Gastrocnemius medialis (tissue), 4 donors: ENCODE measurements around the gene CENPW.

Source experiments
- POLR2A ChIP-seq, 2 donors: fragments of 450-650 bp; IDR thresholded peaks; one replicate each; pipeline ENCODE4 v1.6.1; 2017; ENCODE audit warnings: antibody characterized with exemption in 2 of 2, mild to moderate bottlenecking in 2 of 2, moderate library complexity in 2 of 2
- TF ChIP-seq, protein P1 (sequence below), 5 experiments: fragments of 450-650 bp in 3 of 5; fragments of 200-600 bp in 2 of 5; sonication (generic) in 2 of 5; IDR thresholded peaks in 4 of 5; conservative IDR thresholded peaks in 1 of 5; 1 replicate in 4 of 5; 2 replicates in 1 of 5; pipeline ENCODE4 v1.5.1; 2016 to 2019; ENCODE audit warnings: antibody characterized with exemption in 5 of 5, mild to moderate bottlenecking in 3 of 5, moderate library complexity in 3 of 5

DNA sequence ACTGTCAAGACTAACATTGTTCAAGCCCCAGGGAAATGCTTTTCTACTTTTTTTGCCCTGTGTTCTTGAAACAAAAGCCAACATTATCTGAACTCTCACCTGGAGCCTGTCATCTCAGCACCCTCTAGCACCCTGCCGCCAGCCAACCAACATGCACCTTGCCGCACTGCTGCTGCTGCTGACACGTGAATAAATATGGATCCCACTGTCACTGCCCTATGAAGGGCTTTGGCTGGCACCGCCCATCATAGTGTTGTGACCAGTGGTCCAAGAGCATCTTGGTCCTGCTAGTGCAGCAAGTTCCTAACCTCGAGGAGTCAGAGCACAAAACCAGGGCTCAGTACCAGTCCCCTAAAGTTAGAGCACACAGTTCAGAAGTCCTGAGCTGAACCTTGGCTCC, 41.6 kb downstream of the CENPW start:
- TF ChIP-seq, protein P1, sequence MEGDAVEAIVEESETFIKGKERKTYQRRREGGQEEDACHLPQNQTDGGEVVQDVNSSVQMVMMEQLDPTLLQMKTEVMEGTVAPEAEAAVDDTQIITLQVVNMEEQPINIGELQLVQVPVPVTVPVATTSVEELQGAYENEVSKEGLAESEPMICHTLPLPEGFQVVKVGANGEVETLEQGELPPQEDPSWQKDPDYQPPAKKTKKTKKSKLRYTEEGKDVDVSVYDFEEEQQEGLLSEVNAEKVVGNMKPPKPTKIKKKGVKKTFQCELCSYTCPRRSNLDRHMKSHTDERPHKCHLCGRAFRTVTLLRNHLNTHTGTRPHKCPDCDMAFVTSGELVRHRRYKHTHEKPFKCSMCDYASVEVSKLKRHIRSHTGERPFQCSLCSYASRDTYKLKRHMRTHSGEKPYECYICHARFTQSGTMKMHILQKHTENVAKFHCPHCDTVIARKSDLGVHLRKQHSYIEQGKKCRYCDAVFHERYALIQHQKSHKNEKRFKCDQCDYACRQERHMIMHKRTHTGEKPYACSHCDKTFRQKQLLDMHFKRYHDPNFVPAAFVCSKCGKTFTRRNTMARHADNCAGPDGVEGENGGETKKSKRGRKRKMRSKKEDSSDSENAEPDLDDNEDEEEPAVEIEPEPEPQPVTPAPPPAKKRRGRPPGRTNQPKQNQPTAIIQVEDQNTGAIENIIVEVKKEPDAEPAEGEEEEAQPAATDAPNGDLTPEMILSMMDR (IDR thresholded peaks at IDR 0.05 in 4 of 5, conservative IDR thresholded peaks at IDR 0.05 in 1 of 5) = no peak
- no peak for TF ChIP-seq POLR2A (IDR thresholded peaks at IDR 0.05)
